Measurements from ENCODE around the gene IZUMO2.

GRCh38 chr19:50204811-50205675 lies 42.0 kb upstream of the IZUMO2 start:
- TF ChIP-seq CTCF (conservative IDR thresholded peaks at IDR 0.05) = no peak
- no peak for TF ChIP-seq ZFX (IDR thresholded peaks at IDR 0.05)

Data from C4-2B (cell line).